Muscle of back (tissue), 13 donors: ENCODE measurements around the gene IGLL5. TPM values are rescaled to one million over a fixed set of nuclear protein-coding genes. Genes with fewer than 3 reads are reported as not detected.

Experiments
- DNase-seq, 3 donors: peaks; one replicate each; pipeline versions ENCODE4 v3.0.0 to v3.0.0-alpha.2; 2013
- long read RNA-seq, 9 donors: transcript quantifications; one replicate each; lab custom pipeline, GENCODE V29; 2026
- polyA plus RNA-seq, 10 donors: library from polyadenylated mRNA; unstranded; fragments of 120-200 nt; gene quantifications; one replicate each; pipeline ENCODE4 v1.2.1, GENCODE V29; 2013; ENCODE audit not compliant: insufficient read length in 10 of 10

Gene IGLL5
- polyA plus RNA-seq: under 1 TPM in 4 of 10 donors, not detected in 6; 0.24 to 0.61 (median 0.32) TPM
- long read RNA-seq, donor 1: 0 reads
- long read RNA-seq, donor 2: 0 reads
- long read RNA-seq, donor 3: 0 reads
- long read RNA-seq, donor 4: 0 reads
- long read RNA-seq, donor 5: 0 reads
- long read RNA-seq, donor 6: 0 reads
- long read RNA-seq, donor 7: 0 reads
- long read RNA-seq, donor 8: 0 reads
- long read RNA-seq, donor 9: 0 reads

- no peak for DNase-seq
Measured at GRCh38 chr22:22887621-22888503, at the start of gene IGLL5. TSS of gene IGLL5 (plus strand) at chr22:22887816. CDS start at chr22:22888054, 238 bp downstream.

- DNase-seq: no peak
Measured at GRCh38 chr22:22838148-22838786, 49.3 kb upstream of the IGLL5 start.

DNA sequence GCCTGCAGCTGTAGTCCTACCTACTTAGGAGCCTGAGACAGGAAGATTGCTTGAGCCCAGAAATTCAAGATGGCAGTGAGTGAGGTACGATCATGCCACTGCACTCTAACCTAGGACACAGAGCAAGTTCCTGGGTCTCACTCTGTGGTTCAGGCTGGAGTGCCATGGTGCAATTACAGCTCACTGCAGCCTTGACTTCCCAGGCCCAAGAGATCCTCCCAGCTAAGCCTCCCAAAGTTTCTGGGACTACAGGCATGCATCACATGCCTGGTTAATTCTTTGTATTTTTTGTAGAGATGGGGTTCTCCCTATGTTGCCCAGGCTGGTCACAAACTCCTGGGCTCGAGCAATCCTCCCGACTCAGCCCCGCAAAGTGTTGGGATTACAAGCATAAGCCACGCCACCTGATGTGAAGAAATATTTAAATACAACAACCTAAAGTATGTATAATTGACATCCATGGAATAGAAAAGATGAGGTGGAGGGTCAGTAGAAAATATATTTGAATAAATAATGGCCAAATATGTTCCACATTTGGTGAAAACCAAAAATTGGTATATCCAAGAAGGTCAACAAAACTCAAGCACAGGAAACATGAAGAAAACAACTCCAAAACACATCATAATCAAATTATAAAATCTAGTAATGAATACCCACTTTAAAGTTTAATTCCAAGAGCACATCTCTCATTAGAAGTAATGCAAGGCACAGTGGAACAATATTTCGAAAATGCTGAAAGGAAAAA lies 47.9 kb upstream of the IGLL5 start:
- DNase-seq: no peak

GRCh38 chr22:22840780-22841179 lies 46.8 kb upstream of the IGLL5 start:
- no peak for DNase-seq

GRCh38 chr22:22841598-22841997 lies 46.0 kb upstream of the IGLL5 start:
- no peak for DNase-seq

DNA sequence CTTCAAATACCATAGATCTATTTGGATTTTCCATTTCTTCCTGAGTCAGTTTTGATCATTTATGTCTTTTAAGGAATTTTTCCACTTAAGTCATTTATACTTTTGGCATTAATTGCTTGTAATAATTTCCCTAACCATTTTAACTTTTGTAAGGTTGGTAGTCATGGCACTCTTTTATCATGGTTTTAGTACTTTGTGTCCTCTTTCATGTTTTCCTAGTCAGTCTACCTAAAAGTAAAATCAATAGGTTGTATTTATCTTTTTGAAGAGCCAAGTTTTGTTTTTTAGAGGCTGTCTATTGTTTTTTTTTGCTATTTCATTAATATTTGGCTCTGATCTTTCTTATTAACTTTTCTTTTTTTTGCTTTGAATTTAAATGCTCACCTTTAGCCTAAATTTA lies 45.5 kb upstream of the IGLL5 start:
- no peak for DNase-seq

GRCh38 chr22:22843848-22844247 lies 43.8 kb upstream of the IGLL5 start:
- DNase-seq: no peak

DNA sequence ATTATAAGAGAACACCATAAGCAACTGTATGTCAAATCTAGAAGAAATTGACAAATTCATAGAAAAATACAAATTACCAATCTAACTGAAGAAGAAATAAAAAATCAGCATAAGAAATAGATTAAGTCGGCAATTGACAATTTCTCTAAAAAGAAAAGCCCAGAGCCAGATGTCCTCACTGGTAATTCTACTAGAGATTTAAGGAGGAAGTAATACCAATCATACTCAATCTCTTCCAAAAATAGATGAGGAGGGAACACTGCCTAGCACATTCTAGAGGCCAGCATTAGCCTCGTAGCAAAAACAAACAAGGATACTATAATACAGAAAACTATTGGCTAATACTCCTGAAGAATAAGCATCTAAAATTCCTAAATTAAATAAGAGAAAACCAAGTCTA lies 40.4 kb upstream of the IGLL5 start:
- DNase-seq: no peak

- DNase-seq: peak; percentile 31 to 61 (median 52)
Measured at GRCh38 chr22:22848364-22848866, 39.2 kb upstream of the IGLL5 start.

- DNase-seq: no peak
Measured at GRCh38 chr22:22849640-22850610, 37.7 kb upstream of the IGLL5 start.

DNA sequence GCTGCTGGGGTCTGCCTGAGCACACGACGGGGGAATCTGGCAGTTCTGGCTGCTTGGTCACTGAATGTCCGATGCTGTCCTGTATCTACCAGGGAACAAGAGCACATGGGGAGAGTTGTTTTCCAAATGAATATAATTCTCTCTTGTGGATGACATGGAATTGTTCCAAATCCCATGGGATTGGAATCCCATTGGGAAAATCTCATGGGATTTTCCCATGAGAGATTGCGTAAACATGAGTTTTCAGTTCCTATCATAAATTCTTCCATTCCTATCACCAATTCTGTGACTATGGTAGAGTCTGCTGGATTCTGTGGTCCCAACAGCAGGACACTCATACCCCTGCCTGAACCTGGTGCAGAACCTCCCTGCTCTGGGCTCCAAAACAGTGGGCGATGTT lies 35.6 kb upstream of the IGLL5 start:
- DNase-seq: no peak

DNA sequence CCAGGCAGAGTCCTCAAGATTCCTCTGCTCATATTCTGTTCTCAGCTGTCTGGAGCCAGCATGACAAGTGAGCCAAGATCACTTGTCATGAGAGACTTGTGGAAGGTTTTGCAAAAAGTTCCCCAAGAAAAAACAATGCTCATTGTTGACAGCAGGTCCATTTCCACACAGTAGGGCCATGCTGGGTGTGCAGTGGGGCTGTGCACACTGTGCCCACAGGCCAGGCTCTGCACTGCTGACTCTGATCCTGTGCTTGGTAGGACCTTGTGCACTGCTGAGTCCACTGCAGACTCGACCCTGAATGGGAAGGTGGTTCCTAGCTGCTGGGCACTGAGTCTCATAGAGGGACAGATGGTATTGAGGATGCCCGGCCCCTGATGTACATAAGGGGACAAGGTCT lies 33.9 kb upstream of the IGLL5 start:
- no peak for DNase-seq

GRCh38 chr22:22854466-22854865 lies 33.1 kb upstream of the IGLL5 start:
- no peak for DNase-seq

- DNase-seq: no peak
Measured at GRCh38 chr22:22855085-22855484, 32.5 kb upstream of the IGLL5 start.

DNA sequence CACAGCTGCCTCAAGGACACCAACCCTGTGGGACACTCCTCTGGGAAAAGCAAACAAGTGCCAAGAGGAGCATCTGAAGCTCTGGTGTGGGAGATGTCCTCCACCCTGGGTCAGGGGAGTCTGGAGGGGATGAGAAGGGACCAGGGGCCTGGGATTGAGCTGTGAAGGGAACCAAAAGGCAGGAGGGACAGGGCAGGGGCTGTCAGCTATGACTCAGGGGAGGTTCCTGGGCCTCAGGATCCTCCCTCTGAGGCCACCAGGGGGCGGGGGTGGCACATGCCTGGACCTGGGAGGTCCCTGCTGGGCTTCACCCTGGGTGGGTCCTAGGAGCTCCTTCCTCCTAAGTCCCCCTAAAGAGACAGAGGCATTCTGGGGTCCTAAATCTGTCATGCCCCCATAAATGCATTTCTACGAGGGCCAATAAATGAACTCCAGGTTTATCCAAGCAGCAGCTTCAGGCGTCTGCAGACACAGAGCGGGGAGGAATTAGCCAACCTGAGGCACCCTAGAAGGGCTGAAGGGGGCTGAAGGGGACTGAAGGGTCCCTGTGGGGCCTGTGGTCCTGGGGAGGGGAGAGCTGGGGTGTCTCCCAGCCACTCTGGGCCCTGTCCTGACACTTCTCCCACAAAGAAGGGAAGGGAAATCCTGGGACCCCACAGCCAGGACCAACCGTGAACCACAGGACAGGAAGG lies 31.9 kb upstream of the IGLL5 start:
- no peak for DNase-seq

DNA sequence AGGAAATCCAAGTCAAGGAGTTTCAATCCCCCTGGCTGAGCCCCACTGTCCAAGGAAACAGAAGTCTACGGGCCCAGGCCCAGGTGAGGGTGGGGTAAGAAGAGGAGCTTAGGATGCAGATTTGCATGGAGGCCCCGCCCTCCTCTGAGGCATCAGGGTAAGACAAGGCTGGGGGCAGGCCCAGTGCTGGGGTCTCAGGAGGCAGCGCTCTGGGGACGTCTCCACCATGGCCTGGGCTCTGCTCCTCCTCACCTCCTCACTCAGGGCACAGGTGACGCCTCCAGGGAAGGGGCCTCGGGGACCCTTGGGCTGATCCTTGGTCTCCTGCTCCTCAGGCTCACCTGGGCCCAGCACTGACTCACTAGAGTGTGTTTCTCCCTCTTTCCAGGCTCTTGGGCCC lies 31.3 kb upstream of the IGLL5 start:
- DNase-seq: no peak

DNA sequence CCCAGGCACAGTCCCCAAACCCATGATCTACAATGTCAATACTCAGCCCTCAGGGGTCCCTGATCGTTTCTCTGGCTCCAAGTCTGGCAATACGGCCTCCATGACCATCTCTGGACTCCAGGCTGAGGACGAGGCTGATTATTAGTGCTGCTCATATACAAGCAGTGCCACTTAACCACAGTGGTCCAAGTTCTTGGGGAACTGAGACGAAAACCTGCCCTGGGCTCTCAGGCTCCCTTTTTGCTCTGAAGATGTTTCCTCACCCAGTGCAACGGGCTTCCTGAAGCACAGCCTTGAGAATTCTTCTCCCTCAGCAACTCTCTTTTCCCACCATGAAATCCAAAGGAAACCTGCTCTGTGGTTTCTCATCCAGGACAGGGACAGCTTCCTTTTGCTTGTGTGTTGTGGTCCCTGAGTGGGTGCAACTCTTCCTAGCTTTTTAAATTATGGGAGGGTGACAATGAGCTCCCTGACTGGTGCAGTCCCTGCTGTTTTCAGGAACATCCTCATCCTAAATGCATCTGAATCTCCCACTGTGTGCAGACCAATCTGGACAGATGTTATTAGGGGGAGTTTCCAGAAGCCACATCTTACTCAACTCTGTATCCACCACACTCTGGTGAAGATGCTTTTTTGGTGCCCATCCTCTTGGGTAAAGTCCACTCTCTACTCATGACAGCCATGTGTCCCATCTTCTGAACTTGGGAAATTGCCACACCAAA lies 30.6 kb upstream of the IGLL5 start:
- DNase-seq: no peak

DNA sequence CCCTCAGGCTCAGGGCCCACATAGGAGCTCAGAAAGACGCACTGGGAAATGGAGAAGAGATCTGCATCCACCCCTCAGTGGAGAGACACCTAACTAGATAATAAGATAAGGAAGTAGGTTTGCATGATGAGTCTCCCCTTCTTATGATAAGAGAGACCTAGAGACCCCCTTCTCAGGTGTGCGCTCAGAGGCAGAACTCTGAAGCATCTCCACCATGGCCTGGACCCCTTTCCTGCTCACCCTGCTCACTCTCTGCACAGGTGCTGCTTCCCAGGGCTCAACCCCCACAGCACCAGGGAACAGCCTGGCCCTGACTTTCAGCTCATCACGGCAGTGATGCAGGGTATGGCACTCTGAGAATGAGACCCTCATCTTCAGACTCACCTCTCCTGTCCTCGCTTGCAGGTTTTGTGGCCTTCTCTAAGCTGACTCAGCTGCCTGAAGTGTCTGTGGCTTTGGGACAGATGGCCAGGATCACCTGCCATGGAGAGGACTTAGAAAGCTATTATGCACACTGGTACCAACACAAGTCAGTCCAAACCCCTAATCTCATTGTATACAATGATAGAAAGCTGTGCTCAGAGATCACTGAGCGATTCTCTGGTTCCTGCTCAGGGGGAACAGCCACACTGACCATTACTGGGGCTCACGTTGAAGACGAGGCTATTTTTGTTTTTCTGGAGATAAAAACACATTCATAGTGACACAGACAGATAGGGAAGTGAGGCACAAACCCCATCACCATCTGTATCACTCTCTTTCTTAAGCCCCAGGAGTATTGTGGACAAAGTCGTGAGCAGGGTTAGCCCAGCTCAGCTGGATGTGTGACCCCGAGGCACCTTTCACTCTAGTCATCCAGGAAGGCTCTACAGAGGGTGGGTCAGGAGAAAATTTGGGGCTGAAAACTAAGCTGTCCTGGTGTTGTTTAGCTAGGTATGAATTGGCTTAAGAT lies 29.7 kb upstream of the IGLL5 start:
- no peak for DNase-seq
